NCI-H2107 treated with DMSO at 0.1 percent for 48 hours (cell line): Measurements from ENCODE around the gene SEMA3F.

Experiments
- DNase-seq: peaks from one replicate; lab custom pipeline; 2025; ENCODE audit not compliant: unreplicated experiment; lab: John Stamatoyannopoulos, UW

SEMA3F gene

DNA sequence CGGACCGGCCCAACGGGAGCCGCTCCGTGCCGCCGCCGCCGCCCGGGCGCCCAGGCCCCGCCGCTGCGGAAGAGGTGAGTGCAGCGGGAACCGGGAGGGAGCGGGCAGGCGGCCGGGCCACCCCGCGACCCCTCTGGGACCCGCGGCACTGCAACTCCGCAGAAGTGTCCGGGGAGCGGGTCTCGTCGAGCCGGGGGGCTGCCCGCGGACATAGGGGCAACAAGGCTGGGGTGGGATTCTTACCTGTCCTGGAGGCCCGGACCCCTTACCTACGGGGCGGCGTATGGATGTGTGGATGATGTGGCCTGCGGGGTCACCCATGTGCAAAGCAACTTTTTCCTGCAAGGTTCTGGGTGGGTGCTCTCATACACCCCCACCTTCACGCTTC lies 361 bp downstream of the SEMA3F start:
- DNase-seq, result no peak

DNA sequence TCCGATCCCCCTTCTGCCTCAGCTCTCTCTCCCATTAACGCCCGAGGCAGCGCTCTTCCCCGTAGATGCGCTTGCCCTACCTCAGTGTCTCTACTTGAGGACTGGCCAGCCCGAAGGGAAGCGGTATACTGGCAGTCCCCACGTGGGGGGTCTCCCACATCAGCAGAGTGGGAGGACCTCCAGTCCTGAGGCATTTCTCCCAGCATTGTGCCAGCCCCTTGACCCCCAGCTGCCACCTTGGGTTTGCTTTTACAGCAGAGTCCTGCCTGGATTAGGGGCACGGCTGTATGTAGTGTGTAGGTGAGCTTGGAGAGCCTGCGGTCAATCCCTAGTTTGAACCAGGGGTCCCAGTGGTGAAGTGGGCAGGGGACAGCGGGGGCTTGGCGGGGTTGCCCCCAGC lies 767 bp downstream of the SEMA3F start:
- DNase-seq, result no peak

DNA sequence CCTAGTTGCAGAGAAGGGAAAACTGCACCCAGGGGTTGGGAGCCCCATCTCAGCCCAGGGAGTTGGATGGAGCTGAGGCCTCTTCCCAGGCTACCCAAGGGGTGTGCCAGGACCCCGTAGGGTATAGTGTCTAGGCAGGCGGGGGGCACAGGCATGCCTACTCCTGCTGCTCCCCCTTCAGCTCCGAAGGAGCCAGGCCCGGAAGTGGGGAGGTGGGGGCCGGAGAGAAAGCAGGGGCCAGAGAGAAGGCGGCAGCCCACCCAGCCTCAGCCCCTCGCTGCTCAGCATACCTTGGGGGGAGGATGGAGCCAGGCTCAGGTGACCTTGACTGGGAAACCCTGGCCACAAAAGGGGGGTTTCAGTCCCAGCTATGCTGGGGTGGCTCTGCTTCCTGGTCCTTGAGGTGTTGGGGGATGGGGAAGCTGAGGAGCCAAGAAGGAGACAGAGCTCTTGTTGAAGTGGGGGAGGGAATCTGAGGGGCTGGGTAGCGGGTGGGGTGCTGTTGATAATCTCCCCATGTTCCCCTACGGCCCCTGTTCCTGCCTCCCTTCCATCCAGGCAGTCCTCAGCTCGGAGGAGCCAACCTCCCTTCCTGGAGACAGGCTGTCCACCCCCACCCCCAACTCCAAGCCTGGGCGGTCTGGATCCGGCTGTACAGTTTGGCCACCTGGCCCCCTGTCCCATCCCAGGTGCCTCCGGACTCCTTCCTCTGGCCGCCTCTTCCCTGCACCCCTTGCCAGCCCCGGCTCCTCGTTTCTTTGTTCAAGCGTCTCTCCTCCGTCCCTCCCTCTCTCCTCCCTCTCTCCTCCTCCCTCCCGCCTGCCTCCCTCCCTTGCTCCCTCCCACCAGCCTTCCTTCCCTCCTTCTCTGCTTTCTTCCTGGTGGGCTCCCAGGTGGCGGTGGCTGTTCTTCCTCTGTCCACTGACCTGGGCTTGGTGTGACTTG lies 1.7 kb downstream of the SEMA3F start:
- DNase-seq, result no peak

DNA sequence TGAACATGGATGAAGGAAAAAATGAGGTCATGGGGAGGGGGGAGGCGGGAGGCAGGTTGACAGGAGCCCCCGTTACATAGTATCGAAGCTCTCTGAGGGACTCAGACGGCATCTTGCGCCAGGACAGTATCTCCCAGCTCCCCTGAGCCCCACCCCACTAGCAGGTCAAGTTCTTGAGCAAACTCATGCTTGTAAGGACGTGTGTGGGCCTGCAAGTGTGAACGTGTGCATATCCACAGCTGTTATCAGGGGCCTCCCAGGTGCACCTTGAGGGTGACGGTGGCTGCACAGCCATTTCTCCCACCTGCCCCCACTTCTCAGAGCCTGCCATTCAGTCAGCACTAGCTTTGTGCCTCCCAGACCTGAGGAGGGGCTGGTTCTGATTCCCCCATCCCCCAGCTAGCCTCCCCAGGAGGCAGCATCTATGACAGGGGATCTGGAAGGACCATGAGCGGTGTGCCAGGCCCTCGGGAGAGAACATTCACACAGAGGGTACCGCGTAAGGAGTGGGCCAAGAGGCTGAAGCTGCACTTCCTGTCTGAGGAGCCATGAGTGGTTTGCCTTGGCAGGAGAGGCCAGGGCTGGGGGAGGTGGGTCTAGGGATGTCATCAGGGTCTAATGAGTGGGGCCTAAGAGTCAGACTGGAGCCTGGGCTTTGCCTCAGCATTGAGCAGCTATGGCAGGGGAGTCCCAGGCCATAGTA lies 2.9 kb downstream of the SEMA3F start:
- no peak for DNase-seq

DNA sequence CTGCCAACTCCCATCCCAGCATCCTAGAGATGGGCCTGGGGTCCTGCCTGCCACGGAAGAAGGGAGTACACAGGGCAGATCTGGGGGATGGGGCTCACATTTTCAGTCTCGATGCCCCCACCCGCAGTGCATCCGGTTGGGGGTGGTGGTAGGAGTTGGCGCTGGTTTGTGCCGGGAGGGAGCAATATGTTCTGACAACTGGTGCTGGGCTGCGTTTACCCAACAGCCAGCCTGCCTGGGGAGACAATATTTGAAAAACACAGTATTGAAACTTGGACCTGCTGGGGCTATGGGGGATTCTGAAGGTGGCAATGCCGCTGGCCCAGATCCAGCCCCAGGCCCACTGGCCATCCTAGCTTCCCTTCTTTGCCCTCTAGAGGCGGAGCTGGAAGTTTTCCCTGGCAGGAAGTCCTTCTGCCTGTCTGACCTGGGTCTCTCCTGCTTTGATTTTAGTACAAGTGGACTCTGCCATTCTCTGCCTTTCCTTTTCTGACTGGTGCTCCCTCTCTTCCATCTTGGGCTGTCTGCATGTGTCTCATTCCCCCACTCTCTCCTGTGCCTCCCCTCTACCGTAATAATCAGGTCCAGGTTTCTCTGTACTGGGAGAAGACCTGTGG lies 3.5 kb downstream of the SEMA3F start:
- DNase-seq, result no peak

DNA sequence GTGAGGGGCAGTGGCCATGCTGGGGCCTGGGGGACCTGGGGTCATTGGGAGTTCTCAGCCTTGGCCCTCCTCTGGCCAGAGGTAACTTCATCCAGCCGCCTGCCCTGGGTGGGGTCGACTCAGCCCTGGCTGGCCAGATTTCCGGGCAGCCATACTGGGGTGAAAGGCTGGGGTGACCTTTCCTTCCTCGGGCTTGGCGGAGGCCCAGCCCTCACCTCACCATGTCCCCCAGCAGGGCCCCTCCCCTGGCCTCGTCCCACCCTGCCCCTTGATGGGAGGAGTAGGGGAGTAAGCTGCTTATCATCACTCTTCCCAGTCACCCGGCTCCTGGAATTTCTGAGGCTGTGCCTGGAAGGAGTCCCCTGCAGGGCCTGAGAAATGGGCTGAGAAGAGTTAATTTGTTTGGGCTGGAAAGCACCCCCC lies 5.4 kb downstream of the SEMA3F start:
- DNase-seq, result no peak

DNA sequence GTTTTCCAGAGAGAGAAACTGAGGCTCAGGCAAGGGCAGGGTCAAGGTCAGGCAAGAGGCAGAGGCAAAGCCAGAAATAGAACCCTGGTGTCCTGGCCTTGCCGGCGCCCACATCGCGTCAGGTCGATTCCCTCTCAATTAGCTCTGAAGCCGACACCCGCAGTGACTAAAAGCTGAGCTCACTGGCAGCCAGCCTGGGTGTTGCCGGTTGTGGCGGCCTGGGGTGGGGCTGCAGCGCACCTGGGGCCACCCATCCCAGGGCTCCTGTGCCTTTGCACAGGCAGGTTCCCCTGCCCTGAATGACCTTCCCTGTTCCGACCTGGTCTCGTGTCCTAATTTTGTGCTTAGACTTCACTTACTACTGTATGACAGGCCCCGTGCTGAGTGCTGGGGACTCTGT lies 6.2 kb downstream of the SEMA3F start:
- DNase-seq, result no peak

DNA sequence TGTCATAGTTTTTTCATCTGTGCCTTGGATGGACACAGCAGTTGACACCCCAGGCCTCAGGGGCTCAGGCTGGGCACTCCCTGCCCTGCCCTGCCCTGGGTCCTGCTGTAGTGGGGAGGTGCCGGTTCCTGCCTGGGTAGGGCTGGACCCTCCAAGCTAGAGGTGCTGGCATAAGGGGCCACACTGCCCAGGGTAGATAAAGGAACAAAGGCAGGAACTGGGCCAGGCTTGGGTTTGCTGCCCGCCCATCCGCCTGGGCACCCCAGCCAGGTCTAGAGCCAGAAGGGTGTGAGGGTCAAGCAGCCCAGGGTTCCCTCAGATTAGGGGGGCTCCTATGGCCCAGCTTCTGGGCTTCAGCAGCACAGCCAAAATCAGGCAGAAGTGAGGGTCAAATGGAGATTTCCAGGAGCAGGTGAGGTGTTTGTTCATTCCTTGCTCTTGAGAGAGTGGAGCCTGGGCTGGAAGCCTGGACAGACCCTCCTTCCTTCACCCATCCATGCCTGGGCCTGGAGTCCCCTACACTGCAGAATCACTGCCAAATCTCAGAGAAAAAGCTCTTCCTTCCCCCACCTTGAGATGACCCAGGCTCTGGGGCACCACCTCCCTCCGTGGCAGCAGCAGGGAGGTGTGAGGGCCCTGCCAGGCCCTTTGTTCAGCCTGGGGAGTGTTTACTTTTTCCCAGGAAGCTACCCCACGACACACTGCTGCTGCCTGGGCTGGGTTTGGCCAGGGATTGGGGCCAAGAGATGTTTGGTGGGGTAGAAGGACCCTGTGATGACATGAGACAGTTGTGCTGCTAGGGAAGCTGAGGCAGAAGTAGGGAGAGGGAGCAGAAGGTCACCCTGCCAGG lies 7.1 kb downstream of the SEMA3F start:
- DNase-seq, result no peak

DNA sequence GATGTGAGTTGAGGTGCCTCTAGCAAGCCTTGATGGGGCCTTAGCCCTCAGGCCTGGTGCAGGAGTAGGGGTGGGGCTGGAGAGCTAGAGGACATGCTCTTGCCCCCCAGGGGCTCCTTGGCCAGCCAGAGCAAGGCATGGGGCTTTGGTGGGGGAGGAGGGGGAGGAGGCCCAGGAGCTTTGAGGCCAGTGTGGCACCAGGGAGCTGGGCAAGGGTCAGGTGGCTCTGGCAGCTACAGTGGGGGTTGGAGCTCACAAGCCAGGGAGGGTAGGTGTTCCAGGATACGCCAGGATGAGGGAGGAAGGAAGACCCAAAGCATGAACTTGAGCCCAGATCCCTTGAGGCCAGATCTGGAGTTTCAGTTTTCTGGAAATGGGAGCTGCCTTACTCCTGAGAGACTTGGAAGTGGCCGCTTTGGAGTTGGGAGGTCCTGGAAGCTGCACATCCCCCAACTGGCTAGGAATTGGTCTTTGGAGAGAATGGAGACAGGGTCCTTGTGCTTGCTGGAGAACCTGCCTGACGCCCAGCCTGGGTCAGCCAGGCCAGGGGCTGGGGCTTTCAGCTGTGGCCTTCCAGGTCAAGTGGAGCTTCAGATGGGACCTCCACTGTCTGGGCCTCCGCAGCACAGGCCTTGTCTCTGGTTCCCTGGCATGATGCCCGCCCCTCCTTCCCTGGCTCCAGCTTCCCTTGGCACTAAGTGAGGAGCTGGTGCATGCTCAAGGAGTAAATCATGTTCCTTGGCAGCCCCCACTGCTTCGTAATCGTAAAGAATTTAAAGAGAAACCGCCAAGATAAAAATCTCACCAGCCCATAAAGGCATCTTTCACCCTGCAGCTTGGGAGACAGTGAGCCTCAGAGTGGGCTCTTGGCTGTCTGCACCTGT lies 8.7 kb downstream of the SEMA3F start:
- no peak for DNase-seq

DNA sequence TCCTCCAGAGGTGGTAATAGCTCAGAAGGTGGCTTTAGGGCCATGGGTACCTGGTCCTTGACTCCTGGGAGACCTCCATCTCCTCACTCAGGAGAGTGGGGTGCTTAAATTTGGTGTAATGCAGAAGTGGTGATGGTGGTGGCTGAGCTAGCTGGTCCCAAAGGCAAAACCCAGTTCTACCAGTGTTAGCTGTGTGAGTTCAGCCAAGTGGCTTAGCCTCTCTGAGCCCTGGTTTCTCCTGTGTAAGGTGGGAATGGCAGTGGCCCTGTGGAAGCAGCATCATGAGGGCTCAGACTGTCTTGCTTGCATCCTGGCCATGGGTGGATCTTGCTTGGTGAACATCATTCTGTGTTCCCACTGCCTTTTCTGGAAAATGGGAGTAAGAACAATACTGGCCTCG lies 9.4 kb downstream of the SEMA3F start:
- no peak for DNase-seq

DNA sequence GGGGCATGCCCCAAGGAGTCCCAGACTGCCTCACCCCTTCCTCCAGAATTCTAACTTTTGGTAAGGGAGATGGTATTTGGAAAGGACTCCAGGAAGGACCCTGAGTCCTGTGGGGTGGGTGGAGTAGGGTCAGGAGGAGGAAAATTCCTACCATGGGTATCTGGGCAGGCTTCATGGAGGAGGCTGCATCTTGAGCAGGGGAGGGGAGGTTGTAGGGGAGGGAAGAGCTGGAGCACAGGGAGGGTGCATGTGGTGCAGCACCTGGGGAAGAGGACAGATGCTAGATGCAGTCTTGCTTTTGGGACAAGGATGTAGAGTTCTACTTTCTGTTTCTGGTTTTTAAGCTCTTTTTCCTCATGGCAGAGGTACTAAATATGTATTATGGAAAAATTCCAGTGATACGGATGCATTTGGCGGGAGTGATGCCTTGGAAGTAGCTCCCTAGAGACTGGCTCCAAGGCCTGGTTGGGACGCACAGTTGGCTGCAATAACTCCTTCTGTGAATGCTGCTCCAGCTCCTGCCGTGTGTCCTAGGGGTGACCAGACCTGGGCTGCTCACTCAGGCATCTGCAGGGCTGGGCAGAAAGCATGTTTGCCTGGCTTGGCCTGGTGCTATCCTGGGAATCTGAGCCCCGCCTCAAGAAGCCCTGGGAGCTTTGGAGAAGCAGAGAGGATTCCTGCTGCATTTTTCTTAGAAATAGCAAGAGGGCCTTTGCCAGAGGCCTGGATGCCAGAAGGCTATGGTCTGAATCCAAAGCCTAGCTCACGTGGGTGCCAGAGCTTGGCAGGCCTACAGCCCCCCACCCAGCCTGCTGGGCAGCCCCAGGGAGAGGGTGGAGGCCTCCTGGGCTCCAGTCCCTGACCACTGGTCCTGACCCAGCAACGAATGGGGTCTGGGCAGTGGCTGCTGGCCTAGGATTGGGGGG lies 10.1 kb downstream of the SEMA3F start:
- DNase-seq, result no peak

DNA sequence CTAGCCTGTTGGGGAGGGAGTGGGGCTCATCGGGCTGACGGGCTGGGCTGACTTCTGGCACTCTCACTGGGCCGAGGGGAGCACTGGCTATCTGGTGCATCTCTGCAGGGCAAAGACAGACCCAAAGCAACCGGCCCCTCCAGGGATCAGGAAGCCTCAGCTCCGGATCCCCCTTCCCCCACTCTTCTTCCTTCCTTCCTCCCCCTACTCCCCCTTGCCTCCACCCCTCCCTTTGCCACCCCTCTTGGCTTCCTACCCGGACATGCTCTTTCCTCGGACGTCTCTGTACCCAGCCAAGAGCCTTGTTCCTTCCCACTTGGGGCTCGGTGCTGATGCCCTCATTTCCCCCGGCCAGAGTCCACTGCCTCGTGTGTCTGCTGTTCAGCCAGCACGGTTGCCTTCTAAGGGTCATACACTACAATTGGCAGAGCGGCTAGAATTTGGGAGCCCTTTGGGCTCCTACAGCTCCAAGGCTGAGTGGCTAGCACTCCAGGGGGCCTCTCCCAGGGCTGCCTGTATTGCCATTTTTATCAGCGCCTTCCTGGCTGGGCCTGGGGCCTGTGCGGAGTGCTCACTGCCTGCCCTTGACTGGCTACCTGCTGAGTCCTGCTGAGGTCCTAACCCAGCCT lies 10.9 kb downstream of the SEMA3F start:
- DNase-seq, result no peak

DNA sequence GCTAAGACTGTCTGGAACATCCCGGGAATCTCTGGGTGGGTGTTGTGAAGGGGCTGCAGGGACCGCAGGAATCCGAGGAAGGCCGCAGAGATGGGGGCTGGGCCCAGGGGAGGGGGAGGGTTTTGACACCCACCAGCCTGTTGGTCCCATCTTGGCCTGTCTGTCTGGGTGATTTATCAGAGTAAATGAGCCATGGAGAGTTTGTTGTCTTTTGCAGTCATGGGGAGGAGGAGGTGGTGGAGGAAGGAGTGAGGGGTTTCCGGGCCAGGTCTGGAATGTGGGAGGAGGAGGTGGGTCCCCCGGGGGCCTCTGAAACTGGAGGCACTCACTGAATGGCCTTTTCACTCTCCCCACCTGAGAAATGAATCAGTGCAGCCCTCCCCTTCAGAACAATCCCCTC lies 11.5 kb downstream of the SEMA3F start:
- no peak for DNase-seq

DNA sequence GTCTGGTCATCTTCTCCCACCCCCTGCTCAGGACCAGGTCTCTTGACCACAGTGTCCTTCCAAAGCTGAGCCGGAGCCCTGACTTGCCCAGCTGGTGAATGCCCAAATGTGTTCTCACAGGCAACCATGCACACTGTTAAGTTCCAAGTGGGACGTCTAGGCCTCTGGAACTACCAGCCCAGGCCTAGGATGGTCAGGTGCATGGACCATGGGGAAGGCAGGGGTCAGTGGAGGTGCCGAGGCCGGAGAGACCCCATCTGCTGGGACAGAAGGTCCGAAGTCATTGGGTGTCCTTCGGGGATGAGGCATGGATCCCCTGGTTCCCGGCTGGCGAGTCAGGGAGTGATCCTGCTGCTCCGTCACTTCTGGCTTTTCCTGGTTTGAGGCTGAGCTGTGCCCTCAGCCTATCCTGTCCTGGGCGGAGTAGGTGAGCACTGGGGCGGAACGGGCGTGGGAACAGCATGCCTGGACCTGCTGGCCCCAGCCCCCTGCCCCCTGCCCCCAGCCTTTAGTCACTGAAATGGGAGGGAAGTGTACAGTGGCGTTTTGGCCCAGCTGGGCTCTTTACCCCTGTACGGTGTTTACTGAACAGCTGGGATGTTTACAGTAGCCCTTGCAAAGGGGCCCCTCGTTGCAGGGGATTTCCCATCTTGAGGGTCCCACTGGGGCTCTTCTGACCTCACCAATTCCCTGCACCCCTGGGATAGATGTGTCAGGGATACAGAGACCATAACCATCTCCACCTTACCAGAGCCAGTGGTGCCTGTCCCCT lies 12.1 kb downstream of the SEMA3F start:
- DNase-seq, result no peak

DNA sequence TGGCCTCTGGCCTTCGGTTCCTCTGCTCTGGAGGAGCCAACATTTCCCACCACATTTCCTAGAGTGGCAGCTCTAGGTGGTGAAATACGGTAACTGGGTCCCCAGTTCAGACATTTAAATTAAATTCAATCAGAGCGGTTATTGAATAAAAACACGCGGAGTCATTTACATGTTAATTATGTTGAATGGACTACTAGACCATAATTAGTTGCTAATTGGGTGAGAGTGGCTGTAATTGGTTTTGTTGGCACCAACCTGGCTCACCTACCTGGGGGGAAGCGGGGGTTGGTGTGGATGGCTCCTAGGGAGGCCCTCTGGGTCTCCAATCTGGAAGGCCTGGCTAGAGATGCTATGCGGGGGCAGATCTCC lies 12.7 kb downstream of the SEMA3F start:
- no peak for DNase-seq

DNA sequence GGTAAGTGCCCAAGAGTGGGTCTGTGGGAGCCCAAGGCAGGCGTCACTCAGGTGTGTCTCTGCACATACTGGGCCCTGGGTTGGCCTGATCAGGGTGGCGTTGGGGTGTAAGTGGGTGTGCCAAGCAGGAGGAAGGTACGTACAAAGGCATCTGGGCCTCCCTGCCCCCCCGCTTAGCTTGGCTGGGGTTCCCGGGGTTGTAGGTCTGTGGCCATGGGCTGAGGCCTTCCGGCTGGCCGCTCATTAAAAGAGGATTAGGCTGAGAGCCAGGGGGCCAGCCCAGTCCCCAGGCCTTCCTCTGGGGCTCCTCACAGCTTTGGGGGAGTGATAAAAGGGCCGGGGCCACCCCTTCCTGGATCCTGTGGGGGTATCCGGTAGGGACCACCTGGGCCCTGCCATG lies 13.3 kb downstream of the SEMA3F start:
- DNase-seq, result no peak

DNA sequence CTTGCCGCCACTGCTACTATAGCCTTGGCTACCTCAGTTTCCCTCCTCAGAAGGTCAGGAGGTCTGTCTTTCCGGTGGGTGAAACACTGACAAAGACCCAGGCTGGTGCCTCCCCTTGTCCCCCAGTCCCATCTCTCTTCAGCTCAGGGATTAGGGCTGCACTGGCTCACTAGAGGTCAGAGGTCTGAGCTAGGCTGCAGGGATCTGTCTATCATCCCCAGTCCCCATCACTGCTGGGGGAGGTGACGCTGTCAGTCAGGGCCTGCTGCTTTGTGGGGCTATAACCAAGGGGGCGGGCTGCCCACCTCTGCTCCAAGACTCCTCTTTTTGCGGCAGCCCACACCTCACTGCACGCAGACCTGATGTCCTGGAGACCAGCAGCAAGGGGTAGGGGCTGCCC lies 13.7 kb downstream of the SEMA3F start:
- no peak for DNase-seq
